ENCODE data around the gene AATK. TPM values are rescaled to one million over a fixed set of nuclear protein-coding genes. Genes with fewer than 3 reads are reported as not detected.

AATK gene
- total and polyA plus RNA-seq, 11 donors, result 1.3 to 12.0 (median 9.3) TPM

DNA sequence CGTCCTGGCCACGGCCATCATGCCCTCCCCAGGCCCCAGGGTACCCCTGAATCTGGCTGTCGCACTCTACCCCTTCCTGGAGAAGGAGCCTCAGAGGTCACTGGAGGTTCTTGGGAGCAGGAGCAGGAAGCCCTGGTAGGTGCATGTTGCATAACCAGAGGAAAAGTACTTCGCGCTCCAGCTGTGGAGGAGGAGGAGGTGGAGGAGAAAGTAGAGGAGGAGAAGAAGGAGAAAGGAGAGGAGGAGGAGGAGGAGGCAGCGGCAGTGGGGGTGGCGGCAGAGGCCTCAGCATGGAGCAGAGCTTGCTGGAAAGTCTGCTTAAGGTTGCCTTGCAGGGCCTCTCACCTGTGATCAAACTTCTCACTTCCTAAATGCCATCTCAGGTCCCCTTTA, 69.3 kb downstream of the AATK start:
- DNase-seq (no peak), ATAC-seq (no peak)
- peaks cover 0 to 44% (median 13%) of the 10 kb centered on the region in 12 donors for H3K4me1 ChIP-seq
- H3K27ac ChIP-seq, result peak overlapping the region in 3 of 12 donors; percentile 16 to 81 (median 54)
- WGBS, 4 donors, result 90 to 96% (median 93%) methylated on average over 7 of the region's 7 CpGs
- H3K4me3 ChIP-seq, result no peak overlapping the region
- TF ChIP-seq POLR2A (IDR thresholded peaks at IDR 0.05), result no peak
- TF ChIP-seq, protein P1, sequence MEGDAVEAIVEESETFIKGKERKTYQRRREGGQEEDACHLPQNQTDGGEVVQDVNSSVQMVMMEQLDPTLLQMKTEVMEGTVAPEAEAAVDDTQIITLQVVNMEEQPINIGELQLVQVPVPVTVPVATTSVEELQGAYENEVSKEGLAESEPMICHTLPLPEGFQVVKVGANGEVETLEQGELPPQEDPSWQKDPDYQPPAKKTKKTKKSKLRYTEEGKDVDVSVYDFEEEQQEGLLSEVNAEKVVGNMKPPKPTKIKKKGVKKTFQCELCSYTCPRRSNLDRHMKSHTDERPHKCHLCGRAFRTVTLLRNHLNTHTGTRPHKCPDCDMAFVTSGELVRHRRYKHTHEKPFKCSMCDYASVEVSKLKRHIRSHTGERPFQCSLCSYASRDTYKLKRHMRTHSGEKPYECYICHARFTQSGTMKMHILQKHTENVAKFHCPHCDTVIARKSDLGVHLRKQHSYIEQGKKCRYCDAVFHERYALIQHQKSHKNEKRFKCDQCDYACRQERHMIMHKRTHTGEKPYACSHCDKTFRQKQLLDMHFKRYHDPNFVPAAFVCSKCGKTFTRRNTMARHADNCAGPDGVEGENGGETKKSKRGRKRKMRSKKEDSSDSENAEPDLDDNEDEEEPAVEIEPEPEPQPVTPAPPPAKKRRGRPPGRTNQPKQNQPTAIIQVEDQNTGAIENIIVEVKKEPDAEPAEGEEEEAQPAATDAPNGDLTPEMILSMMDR (IDR thresholded peaks at IDR 0.05), result no peak
- no peaks in the 10 kb centered on the region for H3K27me3 ChIP-seq
- H3K36me3 ChIP-seq, result peaks cover 0 to 15% (median 0%) of the 10 kb centered on the region in 9 donors
- no peaks in the 10 kb centered on the region for H3K9me3 ChIP-seq
- intact Hi-C loops (cut with DNase I), result loop anchor here in 7 of 10 donors (1.0 to 10.0 kb wide), 8 partner anchors 37 to 672 kb away; partner anchors contain the start of gene CHMP6 (in 1 of the 7)

DNA sequence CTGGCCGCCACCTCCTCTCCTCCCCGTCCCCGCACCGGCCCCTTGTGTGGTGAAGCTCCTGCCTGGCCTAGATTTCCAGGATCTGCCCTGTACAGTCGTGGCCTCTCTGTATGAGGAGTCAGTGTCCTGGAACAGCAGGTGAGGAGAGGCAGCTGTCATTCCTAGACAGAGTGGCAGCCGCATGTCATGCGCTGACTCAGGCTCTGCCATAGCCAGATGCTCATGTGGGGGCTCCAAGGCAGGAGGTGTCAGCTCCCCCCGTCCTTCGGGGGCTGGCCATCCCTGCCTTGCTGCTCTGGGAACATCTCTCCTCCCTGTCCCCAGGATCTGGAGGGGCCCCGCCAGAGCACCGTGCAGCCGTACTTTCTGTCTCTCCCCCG, 70.6 kb downstream of the AATK start:
- WGBS, 4 donors, result 68 to 77% (median 74%) methylated on average over 9 to 13 of the region's 13 CpGs
- no peak for TF ChIP-seq POLR2A (IDR thresholded peaks at IDR 0.05)
- TF ChIP-seq, protein P1 (IDR thresholded peaks at IDR 0.05), result no peak
- ATAC-seq (no peak), DNase-seq (no peak)
- intact Hi-C loops (cut with DNase I), result loop anchor here in 4 of 10 donors (5.0 to 10.0 kb wide), 4 partner anchors 68 to 671 kb away; partner anchors contain the start of gene CHMP6 (in 1 of the 4)
- Histone ChIP-seq H3K4me3 (no peak overlapping the region), H3K27ac (peak overlapping the region in 4 of 12 donors; percentile 10 to 80 (median 24)), H3K27me3 (no peaks in the 10 kb centered on the region), H3K4me1 (peaks cover 0 to 43% (median 14%) of the 10 kb centered on the region in 12 donors), H3K36me3 (peaks cover 0 to 6% (median 0%) of the 10 kb centered on the region in 9 donors), H3K9me3 (no peaks in the 10 kb centered on the region)

DNA sequence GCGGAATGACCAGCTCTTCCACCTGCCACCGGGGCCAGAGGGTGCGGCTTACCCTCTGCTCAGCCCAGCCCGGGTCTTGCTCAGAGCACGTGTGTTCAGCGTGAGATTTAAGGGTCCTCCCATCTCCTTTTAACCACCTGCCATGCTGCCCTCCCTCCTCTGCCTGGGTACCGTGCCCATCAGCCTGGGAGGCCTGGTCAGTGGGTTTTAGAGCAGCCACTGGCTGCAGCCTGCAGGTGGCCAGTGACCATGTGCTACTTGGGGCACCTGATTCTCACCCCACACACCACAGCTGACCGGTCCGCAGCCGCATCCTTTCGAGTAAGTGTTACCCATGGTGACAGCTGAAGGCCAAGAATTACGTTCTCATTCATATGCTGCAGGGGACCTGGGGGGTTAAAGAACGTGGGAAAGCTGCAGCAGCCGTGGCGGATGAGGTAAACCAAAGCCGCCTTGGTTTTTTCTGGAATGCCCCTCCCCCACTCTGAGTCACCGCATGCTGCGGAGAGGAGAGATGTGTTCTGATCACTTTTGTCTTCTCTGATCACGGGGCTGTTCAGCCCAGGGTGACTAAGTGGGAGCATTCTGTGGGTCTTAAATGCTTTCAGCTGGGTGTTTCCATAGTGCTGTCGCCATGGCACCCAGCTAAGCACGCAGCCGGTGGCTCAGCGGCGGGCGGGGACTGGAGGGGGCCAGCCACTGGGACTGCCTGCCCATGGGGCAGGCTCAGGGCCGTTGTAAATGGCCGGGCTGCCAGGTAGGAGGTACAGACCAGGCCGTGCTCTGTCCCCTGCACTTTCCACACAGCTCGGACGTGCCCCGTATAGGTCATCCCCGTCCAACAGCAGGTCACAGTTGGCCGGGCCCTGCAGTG, 71.3 kb downstream of the AATK start:
- Histone ChIP-seq H3K36me3 (peaks cover 0 to under 1% (median 0%) of the 10 kb centered on the region in 9 donors), H3K27ac (peak overlapping the region in 4 of 12 donors; percentile 10 to 80 (median 24)), H3K27me3 (no peaks in the 10 kb centered on the region), H3K9me3 (no peaks in the 10 kb centered on the region), H3K4me3 (no peak overlapping the region), H3K4me1 (peaks cover 0 to 48% (median 15%) of the 10 kb centered on the region in 12 donors)
- WGBS, 4 donors, result 63 to 71% (median 70%) methylated on average over 18 to 33 of the region's 33 CpGs
- intact Hi-C loops (cut with DNase I), result loop anchor here in 4 of 10 donors (5.0 to 10.0 kb wide), 4 partner anchors 67 to 670 kb away; partner anchors contain the start of gene CHMP6 (in 1 of the 4)
- peak in 4 of 5 donors; percentile 36 to 72 (median 52) for DNase-seq
- TF ChIP-seq, protein P1 (IDR thresholded peaks at IDR 0.05), result no peak
- no peak for TF ChIP-seq POLR2A (IDR thresholded peaks at IDR 0.05)
- ATAC-seq, result peak in 3 of 4 donors; percentile 10 to 48 (median 11)
